Thoracic aorta (tissue), 2 donors: ENCODE measurements around the gene SPATS1. TPM values are rescaled to one million over a fixed set of nuclear protein-coding genes. Genes with fewer than 3 reads are reported as not detected.

Experiments
- ATAC-seq: fragments of 150-250 bp; one replicate; pipeline ENCODE4 v1.8.0; 2017; ENCODE audit warnings: low read depth; ENCODE audit not compliant: insufficient number of reproducible peaks, low FRiP score
- DNase-seq: peaks from one replicate; pipeline ENCODE4 v3.0.0-alpha.2; 2020; ENCODE audit warnings: low spot score
- H3K27ac ChIP-seq, 2 donors: fragments of 200-600 bp; sonication (generic); 1 replicate in 1 of 2; 2 replicates in 1 of 2; pipeline ENCODE4 v1.5.1; 2016; ENCODE audit warnings: mild to moderate bottlenecking in 2 of 2, moderate library complexity in 2 of 2
- H3K27me3 ChIP-seq: fragments of 200-600 bp; sonication (generic); replicated peaks from 2 replicates; pipeline ENCODE4 v1.6.0; 2016; ENCODE audit warnings: mild to moderate bottlenecking; ENCODE audit not compliant: insufficient read depth
- H3K36me3 ChIP-seq: fragments of 200-600 bp; sonication (generic); one replicate; pipeline ENCODE4 v1.5.1; 2016
- H3K4me1 ChIP-seq, 2 donors: fragments of 200-600 bp; sonication (generic); 1 replicate in 1 of 2; 2 replicates in 1 of 2; pipeline versions ENCODE4 v1.5.1 to v1.6.0; 2016; ENCODE audit warnings: low read depth in 2 of 2, mild to moderate bottlenecking in 1 of 2; ENCODE audit not compliant: control insufficient read depth in 1 of 2
- H3K4me3 ChIP-seq: fragments of 200-600 bp; sonication (generic); 2 replicates; pipeline ENCODE4 v1.5.1; 2016; ENCODE audit warnings: mild to moderate bottlenecking
- H3K9me3 ChIP-seq: fragments of 200-600 bp; sonication (generic); 2 replicates; pipeline ENCODE4 v1.5.1; 2016
- total RNA-seq, 2 donors: library from RNA; depleted of rRNA; stranded (reverse); fragments of >200 nt; gene quantifications; one replicate each; pipeline versions ENCODE4 v1.1.0 to v1.2.3, GENCODE V29; 2016
- TF ChIP-seq, protein P1 (sequence below): fragments of 200-600 bp; sonication (generic); IDR thresholded peaks from one replicate; pipeline ENCODE4 v1.5.1; 2019; ENCODE audit warnings: antibody characterized with exemption

SPATS1 gene
- total RNA-seq, 2 donors from 2014 or later: not detected

DNA sequence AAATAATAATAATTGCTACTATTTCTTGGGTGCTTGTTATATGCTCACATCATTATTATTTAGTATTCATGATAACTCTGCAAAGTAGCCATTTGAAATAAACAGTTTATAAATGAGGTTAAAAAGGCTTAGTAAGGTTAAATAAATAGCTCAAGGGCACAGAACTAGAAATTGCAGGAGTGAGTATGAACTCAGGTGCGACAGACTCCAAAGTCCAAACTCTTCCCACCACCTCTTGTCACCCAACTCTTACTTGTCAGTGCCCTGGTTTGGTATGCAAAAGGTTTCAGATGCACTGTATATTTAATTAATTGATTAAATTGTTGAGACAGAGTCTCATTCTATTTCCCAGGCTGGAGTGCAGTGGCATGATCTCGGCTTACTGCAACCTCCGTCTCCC lies 24.3 kb downstream of the SPATS1 start:
- Histone ChIP-seq H3K9me3 (no peaks in the 10 kb centered on the region), H3K4me1 (no peaks in the 10 kb centered on the region), H3K27ac (no peak overlapping the region), H3K4me3 (no peak overlapping the region), H3K27me3 (no peaks in the 10 kb centered on the region), H3K36me3 (no peaks in the 10 kb centered on the region)
- ATAC-seq (no peak), DNase-seq (no peak)
- TF ChIP-seq, protein P1, sequence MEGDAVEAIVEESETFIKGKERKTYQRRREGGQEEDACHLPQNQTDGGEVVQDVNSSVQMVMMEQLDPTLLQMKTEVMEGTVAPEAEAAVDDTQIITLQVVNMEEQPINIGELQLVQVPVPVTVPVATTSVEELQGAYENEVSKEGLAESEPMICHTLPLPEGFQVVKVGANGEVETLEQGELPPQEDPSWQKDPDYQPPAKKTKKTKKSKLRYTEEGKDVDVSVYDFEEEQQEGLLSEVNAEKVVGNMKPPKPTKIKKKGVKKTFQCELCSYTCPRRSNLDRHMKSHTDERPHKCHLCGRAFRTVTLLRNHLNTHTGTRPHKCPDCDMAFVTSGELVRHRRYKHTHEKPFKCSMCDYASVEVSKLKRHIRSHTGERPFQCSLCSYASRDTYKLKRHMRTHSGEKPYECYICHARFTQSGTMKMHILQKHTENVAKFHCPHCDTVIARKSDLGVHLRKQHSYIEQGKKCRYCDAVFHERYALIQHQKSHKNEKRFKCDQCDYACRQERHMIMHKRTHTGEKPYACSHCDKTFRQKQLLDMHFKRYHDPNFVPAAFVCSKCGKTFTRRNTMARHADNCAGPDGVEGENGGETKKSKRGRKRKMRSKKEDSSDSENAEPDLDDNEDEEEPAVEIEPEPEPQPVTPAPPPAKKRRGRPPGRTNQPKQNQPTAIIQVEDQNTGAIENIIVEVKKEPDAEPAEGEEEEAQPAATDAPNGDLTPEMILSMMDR: no peak

DNA sequence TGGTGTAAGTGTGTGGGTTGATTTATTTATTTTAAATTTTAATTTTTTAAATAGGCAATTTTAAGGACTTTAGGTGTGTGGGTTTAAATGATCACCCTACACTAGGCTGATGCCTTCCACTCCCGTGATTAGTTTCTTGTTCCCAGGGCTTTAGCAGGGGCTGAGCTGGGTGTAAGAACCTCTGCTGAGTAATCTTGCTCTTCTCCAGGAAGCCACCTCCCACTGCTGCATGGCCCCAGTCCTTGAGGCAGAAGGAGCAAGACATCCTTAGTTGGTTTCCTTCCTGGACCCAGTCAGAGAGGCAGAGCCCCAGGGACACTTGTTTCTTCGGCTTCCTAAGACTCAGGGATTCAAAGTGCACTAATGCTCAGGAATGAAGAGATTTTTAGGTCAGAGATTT lies 25.2 kb downstream of the SPATS1 start:
- Histone ChIP-seq H3K4me1 (no peaks in the 10 kb centered on the region), H3K27me3 (no peaks in the 10 kb centered on the region), H3K27ac (no peak overlapping the region), H3K36me3 (no peaks in the 10 kb centered on the region), H3K9me3 (no peaks in the 10 kb centered on the region), H3K4me3 (no peak overlapping the region)
- TF ChIP-seq, protein P1: no peak
- DNase-seq (no peak), ATAC-seq (no peak)

DNA sequence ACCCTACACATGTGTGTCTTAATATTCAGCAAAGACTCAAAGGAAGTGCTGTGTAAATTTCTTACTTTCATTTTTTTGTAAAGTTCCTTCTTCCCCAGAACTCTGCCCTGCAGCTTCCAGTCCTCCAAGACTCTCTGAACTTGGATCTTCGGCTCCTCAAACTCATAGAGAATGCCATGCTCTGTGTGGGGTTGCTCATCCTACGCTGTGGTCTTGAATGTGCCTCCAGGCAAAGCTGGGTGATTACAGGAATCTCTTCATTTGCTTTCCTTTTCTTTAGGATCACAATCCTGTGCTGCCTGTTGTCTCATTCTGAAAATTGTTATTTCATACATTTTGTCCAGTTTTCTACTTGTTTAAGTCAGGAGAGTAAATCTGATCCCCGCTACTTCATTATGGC lies 30.6 kb downstream of the SPATS1 start:
- no peak for ATAC-seq
- TF ChIP-seq, protein P1: no peak

DNA sequence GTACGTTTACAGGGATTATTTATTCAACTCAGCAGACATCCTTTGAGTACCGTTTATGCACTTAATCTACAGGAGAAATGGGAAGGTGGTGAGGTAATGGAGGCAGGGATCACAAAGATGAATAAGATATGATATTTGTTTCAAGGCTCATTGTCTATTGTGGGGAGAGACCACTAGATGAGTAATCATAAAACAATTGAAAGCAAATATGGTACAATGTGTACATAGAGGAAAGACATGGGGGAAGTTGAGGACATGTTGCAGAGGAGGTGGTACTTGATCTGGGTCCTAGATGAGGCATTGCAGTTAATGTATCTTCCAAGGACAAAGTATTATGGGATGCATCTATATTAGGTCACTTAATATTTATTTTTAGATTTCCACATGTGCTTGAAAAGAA lies 31.3 kb downstream of the SPATS1 start:
- TF ChIP-seq, protein P1: no peak
- ATAC-seq (no peak), DNase-seq (no peak)
- H3K4me1 ChIP-seq: no peaks in the 10 kb centered on the region
- no peaks in the 10 kb centered on the region for H3K36me3 ChIP-seq
- no peaks in the 10 kb centered on the region for H3K27me3 ChIP-seq
- H3K9me3 ChIP-seq: no peaks in the 10 kb centered on the region
- no peak overlapping the region for H3K27ac ChIP-seq
- H3K4me3 ChIP-seq: no peak overlapping the region

More for the DNA sequence above, 30.6 kb downstream of the SPATS1 start:
- H3K4me3 ChIP-seq: no peak overlapping the region
- H3K36me3 ChIP-seq: no peaks in the 10 kb centered on the region
- H3K9me3 ChIP-seq: no peaks in the 10 kb centered on the region
- H3K4me1 ChIP-seq: no peaks in the 10 kb centered on the region
- H3K27me3 ChIP-seq: no peaks in the 10 kb centered on the region
- no peak overlapping the region for H3K27ac ChIP-seq
- DNase-seq: no peak

DNA sequence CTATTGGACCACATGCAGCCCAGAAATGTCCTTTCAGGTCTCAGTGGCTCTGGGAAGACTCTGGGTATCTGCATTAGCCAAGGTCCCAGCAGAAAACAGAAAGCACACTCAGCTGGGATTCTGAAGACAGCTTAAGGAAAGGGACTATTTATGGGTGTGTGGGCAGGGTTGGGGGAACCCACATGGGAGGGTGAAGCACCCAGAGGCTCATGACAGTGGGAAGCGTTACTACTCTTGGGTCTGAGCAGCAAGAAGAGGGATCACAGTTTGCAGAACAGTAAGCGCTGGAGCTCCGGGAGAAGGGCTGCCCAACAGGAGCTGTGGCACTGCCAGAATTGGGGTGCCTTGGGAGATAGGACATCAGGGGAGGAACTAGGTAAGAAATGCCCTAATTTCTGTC lies 32.6 kb downstream of the SPATS1 start:
- H3K4me1 ChIP-seq: no peaks in the 10 kb centered on the region
- no peak for ATAC-seq
- no peaks in the 10 kb centered on the region for H3K9me3 ChIP-seq
- H3K36me3 ChIP-seq: no peaks in the 10 kb centered on the region
- H3K4me3 ChIP-seq: no peak overlapping the region
- no peak for DNase-seq
- TF ChIP-seq, protein P1: no peak
- H3K27me3 ChIP-seq: no peaks in the 10 kb centered on the region
- H3K27ac ChIP-seq: no peak overlapping the region
